Gastrocnemius medialis (tissue), 4 donors: Measurements from ENCODE around the gene MARK3.

Source experiments
- POLR2A ChIP-seq, 2 donors: fragments of 450-650 bp; IDR thresholded peaks; one replicate each; pipeline ENCODE4 v1.6.1; 2017; ENCODE audit warnings: antibody characterized with exemption in 2 of 2, mild to moderate bottlenecking in 2 of 2, moderate library complexity in 2 of 2
- TF ChIP-seq, protein P1 (sequence below), 5 experiments: fragments of 450-650 bp in 3 of 5; fragments of 200-600 bp in 2 of 5; sonication (generic) in 2 of 5; IDR thresholded peaks in 4 of 5; conservative IDR thresholded peaks in 1 of 5; 1 replicate in 4 of 5; 2 replicates in 1 of 5; pipeline ENCODE4 v1.5.1; 2016 to 2019; ENCODE audit warnings: antibody characterized with exemption in 5 of 5, mild to moderate bottlenecking in 3 of 5, moderate library complexity in 3 of 5

- TF ChIP-seq, protein P1, sequence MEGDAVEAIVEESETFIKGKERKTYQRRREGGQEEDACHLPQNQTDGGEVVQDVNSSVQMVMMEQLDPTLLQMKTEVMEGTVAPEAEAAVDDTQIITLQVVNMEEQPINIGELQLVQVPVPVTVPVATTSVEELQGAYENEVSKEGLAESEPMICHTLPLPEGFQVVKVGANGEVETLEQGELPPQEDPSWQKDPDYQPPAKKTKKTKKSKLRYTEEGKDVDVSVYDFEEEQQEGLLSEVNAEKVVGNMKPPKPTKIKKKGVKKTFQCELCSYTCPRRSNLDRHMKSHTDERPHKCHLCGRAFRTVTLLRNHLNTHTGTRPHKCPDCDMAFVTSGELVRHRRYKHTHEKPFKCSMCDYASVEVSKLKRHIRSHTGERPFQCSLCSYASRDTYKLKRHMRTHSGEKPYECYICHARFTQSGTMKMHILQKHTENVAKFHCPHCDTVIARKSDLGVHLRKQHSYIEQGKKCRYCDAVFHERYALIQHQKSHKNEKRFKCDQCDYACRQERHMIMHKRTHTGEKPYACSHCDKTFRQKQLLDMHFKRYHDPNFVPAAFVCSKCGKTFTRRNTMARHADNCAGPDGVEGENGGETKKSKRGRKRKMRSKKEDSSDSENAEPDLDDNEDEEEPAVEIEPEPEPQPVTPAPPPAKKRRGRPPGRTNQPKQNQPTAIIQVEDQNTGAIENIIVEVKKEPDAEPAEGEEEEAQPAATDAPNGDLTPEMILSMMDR (IDR thresholded peaks at IDR 0.05 in 4 of 5, conservative IDR thresholded peaks at IDR 0.05 in 1 of 5) = no peak
- no peak for TF ChIP-seq POLR2A (IDR thresholded peaks at IDR 0.05)
These were observed 12.5 kb upstream of the MARK3 start for GRCh38 chr14:103372552-103373304.
